ENCODE data around the gene AOX1.
"Not testable (repeated sequence)": the region's sequence is repeated elsewhere in the genome, so short reads cannot be mapped to it uniquely, and the experiment has no call there.

AOX1 gene

GRCh38 chr2:200585730-200586643, at the start of gene AOX1:
AOX1 (plus strand) TSS chr2:200586014; CDS start chr2:200586109, 95 bp downstream.
- peak; percentile 23 for DNase-seq

- no peak for DNase-seq
These were observed 47.7 kb upstream of the AOX1 start for GRCh38 chr2:200538139-200538538.

GRCh38 chr2:200540793-200541192, 45.0 kb upstream of the AOX1 start:
- no peak for DNase-seq

GRCh38 chr2:200566596-200566995, 19.2 kb upstream of the AOX1 start:
- not testable (repeated sequence) for DNase-seq

- DNase-seq: no peak
These were observed 17.9 kb upstream of the AOX1 start for GRCh38 chr2:200567932-200568331.

GRCh38 chr2:200575957-200576356, 9.9 kb upstream of the AOX1 start:
- no peak for DNase-seq

- no peak for DNase-seq
These were observed 8.8 kb upstream of the AOX1 start for GRCh38 chr2:200577027-200577426.

- no peak for DNase-seq
These were observed 7.0 kb upstream of the AOX1 start for GRCh38 chr2:200578778-200579177.

GRCh38 chr2:200584639-200585038, 1.2 kb upstream of the AOX1 start:
- no peak for DNase-seq

GRCh38 chr2:200585340-200585729, 479 bp upstream of the AOX1 start:
- DNase-seq: no peak

GRCh38 chr2:200586644-200586975, 796 bp downstream of the AOX1 start:
- no peak for DNase-seq

- no peak for DNase-seq
These were observed 1.3 kb downstream of the AOX1 start for GRCh38 chr2:200587007-200587616.

- DNase-seq: no peak
These were observed 2.4 kb downstream of the AOX1 start for GRCh38 chr2:200588076-200588678.

GRCh38 chr2:200590090-200590489, 4.3 kb downstream of the AOX1 start:
- no peak for DNase-seq

GRCh38 chr2:200591308-200591707, 5.5 kb downstream of the AOX1 start:
- DNase-seq: no peak

- no peak for DNase-seq
These were observed 6.7 kb downstream of the AOX1 start for GRCh38 chr2:200592406-200593075.

GRCh38 chr2:200593905-200594304, 8.1 kb downstream of the AOX1 start:
- DNase-seq: no peak

- DNase-seq: no peak
These were observed 10.1 kb downstream of the AOX1 start for GRCh38 chr2:200595913-200596312.

GRCh38 chr2:200596774-200597570, 11.2 kb downstream of the AOX1 start:
- DNase-seq: no peak

GRCh38 chr2:200599206-200599605, 13.4 kb downstream of the AOX1 start:
- no peak for DNase-seq

GRCh38 chr2:200600549-200601225, 14.9 kb downstream of the AOX1 start:
- no peak for DNase-seq

- no peak for DNase-seq
These were observed 16.8 kb downstream of the AOX1 start for GRCh38 chr2:200602584-200602983.

Measured in midbrain (tissue), 1 donor.